Measurements from ENCODE around the gene ABO. TPM values are rescaled to one million over a fixed set of nuclear protein-coding genes. Genes with fewer than 3 reads are reported as not detected.
"Not testable (repeated sequence)": the region's sequence is repeated elsewhere in the genome, so short reads cannot be mapped to it uniquely, and the experiment has no call there.

The ABO gene
- total RNA-seq, 1 experiment from 2014 or later: 19.1 TPM

- no peak for DNase-seq (ENCODE audit: low read depth)
- in situ Hi-C loops (cut with HindIII; ENCODE audit: low pct_unique_long_range_greater_than_20kb, low sequenced_read_pairs): no loop called here
These were observed 26.5 kb upstream of the ABO start for GRCh38 chr9:133301253-133302230.

DNA sequence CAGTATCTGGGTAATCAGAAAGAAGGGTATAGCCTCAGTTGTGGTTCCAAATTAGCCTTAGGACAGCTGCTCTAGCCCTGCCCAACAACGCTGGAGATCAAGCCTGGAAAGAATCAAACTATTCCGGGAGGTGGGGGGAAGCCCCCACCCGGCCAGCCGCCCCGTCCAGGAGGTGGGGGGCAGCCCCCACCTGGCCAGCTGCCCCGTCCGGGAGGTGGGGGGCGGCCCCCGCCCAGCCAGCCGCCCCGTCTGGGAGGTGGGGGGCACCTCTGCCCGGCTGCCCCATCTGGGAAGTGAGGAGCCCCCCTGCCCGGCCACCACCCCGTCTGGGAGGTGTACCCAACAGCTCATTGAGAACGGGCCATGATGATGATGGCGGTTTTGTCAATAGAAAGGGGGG is 25.0 kb upstream of the ABO start:
- DNase-seq (ENCODE audit: low read depth); in situ Hi-C loops (cut with HindIII; ENCODE audit: low pct_unique_long_range_greater_than_20kb, low sequenced_read_pairs): not testable (repeated sequence)

GRCh38 chr9:133294257-133294656 is 19.3 kb upstream of the ABO start:
- no peak for DNase-seq (ENCODE audit: low read depth)
- in situ Hi-C loops (cut with HindIII; ENCODE audit: low pct_unique_long_range_greater_than_20kb, low sequenced_read_pairs): no loop called here

DNA sequence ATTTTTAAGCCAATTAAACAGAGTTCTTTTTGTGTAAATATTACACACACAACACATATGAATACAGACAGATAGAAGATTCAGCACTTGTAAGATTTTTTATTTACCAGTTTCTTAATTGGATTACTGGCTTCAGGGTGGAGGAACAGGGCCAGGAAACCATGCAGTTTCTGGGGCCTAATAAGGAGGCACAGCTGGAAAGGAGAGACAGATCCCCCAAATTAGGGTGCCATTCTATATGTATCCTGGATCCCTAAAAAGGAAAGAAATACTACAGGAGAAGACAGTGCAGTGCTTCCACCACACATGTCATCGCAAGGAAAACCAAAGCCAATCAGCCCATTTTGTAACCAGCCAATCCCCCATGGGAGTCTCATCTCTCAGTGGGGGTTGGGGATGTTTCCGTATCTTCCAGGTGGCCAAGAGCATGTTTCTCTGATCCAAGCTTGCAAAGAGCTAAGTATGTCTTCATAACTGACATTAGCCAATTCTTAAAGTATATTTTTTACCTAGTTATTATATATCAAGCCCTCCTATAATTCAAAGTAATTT is 15.8 kb upstream of the ABO start:
- DNase-seq (ENCODE audit: low read depth): no peak
- in situ Hi-C loops (cut with HindIII; ENCODE audit: low pct_unique_long_range_greater_than_20kb, low sequenced_read_pairs): no loop called here

- peak; percentile 12 for DNase-seq (ENCODE audit: low read depth)
- in situ Hi-C loops (cut with HindIII; ENCODE audit: low pct_unique_long_range_greater_than_20kb, low sequenced_read_pairs): no loop called here
These were observed 11.5 kb upstream of the ABO start for GRCh38 chr9:133286523-133286922.

DNA sequence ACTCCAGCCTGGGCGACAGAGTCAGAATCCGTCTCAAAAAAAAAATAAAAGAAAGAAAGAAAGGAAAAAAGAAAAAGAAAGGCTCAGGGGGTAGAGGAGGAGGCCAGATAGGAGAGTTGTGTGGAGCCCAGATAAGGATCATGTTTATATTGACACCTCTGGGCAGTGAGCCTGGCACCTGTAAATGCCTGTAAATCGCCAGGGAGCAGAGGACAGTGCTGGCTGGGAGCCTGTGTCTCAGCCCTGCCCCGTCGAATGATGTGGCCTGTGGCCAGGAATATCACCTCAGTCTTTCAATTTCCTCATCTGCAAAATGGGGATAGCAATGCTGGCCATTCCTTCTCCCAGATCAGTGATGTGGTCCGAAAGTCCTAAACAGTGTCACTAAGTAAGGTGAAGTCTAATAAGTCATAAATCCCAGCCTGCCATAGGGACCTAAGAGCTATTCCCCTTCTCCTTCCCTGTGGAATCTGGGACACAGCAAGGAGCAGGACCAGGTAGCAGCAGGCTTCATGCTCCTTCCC is 10.3 kb upstream of the ABO start:
- in situ Hi-C loops (cut with HindIII; ENCODE audit: low pct_unique_long_range_greater_than_20kb, low sequenced_read_pairs): no loop called here
- DNase-seq (ENCODE audit: low read depth): no peak

DNA sequence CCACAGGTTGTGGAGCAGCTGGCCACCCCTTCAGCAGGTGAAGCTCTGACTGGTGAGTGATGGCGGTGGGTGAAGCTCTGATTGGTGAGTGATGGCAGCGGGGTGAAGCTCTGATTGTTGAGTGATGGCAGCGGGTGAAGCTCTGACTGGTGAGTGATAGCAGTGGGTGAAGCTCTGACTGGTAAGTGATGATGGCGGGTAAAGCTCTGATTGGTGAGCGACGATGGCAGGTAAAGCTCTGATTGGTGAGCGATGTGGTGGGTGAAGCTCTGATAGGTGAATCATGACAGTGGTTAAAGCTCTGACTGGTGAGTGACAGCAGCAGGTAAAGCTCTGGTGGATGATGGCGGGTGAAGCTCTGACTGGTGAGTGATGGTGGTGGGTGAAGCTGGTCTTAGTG is 9.4 kb upstream of the ABO start:
- DNase-seq (ENCODE audit: low read depth): no peak
- in situ Hi-C loops (cut with HindIII; ENCODE audit: low pct_unique_long_range_greater_than_20kb, low sequenced_read_pairs): no loop called here

DNA sequence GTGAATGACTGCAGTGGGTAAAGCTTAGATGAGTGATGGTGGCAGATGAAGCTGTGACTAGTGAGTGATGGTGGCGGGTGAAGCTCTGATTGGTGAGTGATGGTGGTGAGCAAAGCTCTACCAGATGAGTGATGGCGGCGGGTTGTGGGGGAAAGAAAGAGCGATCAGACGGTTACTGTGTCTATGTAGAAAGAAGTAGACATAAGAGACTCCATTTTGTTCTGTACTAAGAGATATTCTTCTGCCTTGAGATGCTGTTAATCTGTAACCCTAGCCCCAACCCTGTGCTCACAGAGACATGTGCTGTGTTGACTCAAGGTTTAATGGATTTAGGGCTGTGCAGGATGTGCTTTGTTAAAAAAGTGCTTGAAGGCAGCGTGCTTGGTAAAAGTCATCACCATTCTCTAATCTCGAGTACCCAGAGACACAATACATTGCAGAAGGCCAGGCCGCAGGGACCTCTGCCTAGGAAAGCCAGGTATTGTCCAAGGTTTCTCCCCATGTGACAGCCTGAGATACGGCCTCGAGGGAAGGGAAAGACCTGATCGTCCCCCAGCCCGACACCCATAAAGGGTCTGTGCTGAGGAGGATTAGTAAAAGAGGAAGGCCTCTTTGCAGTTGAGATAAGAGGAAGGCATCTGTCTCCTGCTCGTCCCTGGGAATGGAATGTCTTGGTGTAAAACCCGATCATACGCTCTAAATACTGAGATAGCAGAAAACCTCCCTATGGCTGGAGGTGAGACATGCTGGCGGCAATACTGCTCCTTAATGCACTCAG is 8.4 kb upstream of the ABO start:
- in situ Hi-C loops (cut with HindIII; ENCODE audit: low pct_unique_long_range_greater_than_20kb, low sequenced_read_pairs); DNase-seq (ENCODE audit: low read depth): not testable (repeated sequence)

GRCh38 chr9:133282464-133283238 is 7.7 kb upstream of the ABO start:
- no peak for DNase-seq (ENCODE audit: low read depth)
- in situ Hi-C loops (cut with HindIII; ENCODE audit: low pct_unique_long_range_greater_than_20kb, low sequenced_read_pairs): no loop called here

GRCh38 chr9:133280392-133280791 is 5.4 kb upstream of the ABO start:
- DNase-seq (ENCODE audit: low read depth): no peak
- in situ Hi-C loops (cut with HindIII; ENCODE audit: low pct_unique_long_range_greater_than_20kb, low sequenced_read_pairs): no loop called here

GRCh38 chr9:133278161-133279114 is 3.4 kb upstream of the ABO start:
- in situ Hi-C loops (cut with HindIII; ENCODE audit: low pct_unique_long_range_greater_than_20kb, low sequenced_read_pairs): no loop called here
- no peak for DNase-seq (ENCODE audit: low read depth)

DNA sequence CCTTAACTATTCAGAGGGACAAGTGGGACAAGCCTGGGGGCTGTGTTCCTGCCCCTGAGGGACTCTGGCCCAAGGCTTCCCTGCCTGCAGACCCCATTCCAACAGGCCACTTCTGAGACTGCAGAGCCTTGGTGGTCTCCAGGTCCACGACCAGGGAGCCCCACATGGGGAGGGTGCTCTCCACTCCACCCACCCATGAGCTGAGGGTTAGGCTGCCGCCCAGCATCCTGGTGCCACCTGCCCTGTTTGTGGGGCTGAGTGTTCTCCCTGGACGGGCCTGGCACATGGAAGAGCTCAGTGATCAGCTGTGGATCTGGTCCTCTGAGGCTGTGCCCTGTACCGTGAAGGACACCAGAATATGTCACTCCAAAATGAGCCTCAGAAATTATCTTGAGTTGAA is 2.5 kb upstream of the ABO start:
- no peak for DNase-seq (ENCODE audit: low read depth)
- in situ Hi-C loops (cut with HindIII; ENCODE audit: low pct_unique_long_range_greater_than_20kb, low sequenced_read_pairs): no loop called here

- no peak for DNase-seq (ENCODE audit: low read depth)
- in situ Hi-C loops (cut with HindIII; ENCODE audit: low pct_unique_long_range_greater_than_20kb, low sequenced_read_pairs): no loop called here
These were observed 1.9 kb upstream of the ABO start for GRCh38 chr9:133276923-133277322.

DNA sequence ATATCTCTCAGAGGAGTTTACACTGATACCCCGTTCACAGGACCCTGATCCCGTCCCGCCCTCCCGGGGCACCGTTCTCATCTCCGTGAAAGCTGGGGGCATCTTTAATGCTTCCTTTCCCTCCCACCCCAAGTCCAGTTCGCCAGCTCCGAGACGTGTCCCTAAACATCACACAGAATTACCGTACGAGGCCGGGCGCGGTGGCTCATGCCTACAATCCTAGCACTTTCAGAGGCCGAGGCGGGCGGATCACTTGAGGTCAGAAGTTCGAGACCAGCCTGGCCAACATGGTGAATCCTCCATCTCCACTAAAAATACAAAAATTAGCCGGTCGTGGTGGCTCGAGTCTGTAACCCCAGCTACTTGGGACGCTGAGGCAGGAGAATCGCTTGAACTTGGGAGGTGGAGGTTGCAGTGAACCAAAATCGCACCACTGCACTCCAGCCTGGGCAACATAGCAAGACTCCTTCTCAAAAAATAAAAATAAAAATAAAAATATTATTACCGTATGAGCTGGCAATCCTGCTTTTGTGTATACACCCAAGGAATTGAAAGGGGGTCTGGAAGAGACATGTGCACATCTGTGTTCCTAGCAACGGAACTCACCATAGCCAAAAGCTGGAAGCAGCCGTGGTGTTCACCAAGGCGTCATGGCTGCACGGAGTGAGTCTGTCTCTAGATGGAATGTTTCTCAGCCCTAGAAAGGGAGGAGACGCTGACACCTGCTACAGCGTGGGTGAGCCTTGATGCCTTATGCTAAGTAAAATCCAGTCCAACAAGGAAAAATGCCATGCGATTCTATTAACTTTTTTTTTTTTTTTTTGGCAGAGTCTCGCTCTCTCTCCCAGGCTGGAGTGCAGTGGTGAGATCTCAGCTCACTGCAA is 1.2 kb upstream of the ABO start:
- no peak for DNase-seq (ENCODE audit: low read depth)
- in situ Hi-C loops (cut with HindIII; ENCODE audit: low pct_unique_long_range_greater_than_20kb, low sequenced_read_pairs): no loop called here

DNA sequence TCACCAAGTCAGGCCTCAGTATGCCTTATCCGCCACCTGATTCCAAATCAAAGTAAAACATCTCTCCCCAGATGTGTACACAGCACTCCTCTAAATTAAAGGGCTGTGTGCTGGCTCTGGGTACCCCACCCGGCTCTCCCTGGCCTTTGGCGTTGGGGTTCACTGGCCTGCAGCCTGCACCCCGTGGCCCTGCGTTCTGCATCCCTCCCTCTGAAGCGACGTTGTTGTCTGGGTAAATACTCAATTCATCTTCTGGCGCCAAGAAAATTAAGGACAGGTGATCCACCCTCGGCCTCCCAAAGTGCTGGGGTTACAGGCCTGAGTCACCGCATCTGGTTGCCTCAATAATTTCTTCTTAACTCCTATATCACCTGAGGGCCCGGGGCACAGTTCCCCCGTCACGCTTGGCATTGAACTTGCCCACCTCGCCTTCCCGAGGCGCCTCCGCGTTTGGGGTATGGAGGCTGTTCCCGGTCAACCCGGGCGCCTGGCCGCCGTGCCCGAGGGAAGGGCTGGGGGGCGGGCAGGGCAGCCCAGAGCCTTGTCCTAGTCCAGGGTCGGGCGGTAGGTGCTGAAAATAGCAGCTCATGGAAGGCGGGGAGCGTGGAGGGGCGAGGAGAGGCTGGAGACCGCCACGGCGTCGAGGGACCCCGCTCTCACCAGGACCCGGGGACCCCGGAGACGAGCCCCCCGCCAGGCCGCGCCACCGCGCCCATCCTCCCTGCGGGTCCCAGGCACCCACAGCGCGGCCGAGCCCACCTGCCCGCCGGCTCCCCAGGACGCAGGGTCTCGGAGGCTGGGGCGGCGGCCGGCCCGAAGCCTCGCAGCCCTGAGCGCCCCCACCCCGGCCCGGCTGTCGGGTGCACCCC is 531 bp downstream of the ABO start:
- in situ Hi-C loops (cut with HindIII; ENCODE audit: low pct_unique_long_range_greater_than_20kb, low sequenced_read_pairs): no loop called here
- peak; percentile 27 for DNase-seq (ENCODE audit: low read depth)
